OCI-LY7 (cell line): ENCODE results near the gene USP22. TPM values are rescaled to one million over a fixed set of nuclear protein-coding genes. Genes with fewer than 3 reads are reported as not detected.
A peak's percentile ranks its signal among the peaks of the same experiment; 100 is the strongest.

ENCODE experiments used
- BruUV-seq: library from RNA; stranded (reverse); fragments of 400-500 nt; replicated peaks from 2 replicates; lab custom pipeline; 2021; lab: Mats Ljungman, UMichigan
- CTCF ChIA-PET: fragments of 300-600 bp; sonication (Branson Sonifier 250); formaldehyde crosslinking; loops from one replicate; lab custom pipeline; 2022; ENCODE audit warnings: antibody characterized with exemption; ENCODE audit not compliant: unreplicated experiment; lab: Charles Lee
- POLR2A ChIA-PET: fragments of 300-600 bp; sonication (Branson Sonifier 250); formaldehyde crosslinking; loops from one replicate; lab custom pipeline; 2022; ENCODE audit warnings: antibody characterized with exemption; lab: Charles Lee
- DNase-seq: peaks from one replicate; pipeline ENCODE4 v3.0.0-alpha.2; 2015; ENCODE audit warnings: low spot score
- H2AFZ ChIP-seq: fragments of 200-600 bp; sonication (generic), shearing (Covaris generic); 2 replicates; pipeline ENCODE4 v1.6.1; 2014; ENCODE audit warnings: mild to moderate bottlenecking, antibody characterized with exemption, low read length, moderate library complexity
- H3K27ac ChIP-seq: fragments of 200-600 bp; sonication (generic); 2 replicates; pipeline ENCODE4 v1.5.1; 2014; ENCODE audit warnings: mixed run types, low read depth, mild to moderate bottlenecking, moderate library complexity, low read length, inconsistent platforms; ENCODE audit not compliant: poor library complexity, severe bottlenecking
- H3K36me3 ChIP-seq: fragments of 200-600 bp; sonication (generic); 2 replicates; pipeline ENCODE4 v1.6.1; 2014; ENCODE audit warnings: mild to moderate bottlenecking, antibody characterized with exemption, low read length, moderate library complexity, mixed read lengths; ENCODE audit not compliant: insufficient read depth
- H3K4me1 ChIP-seq: fragments of 200-600 bp; sonication (generic); 2 replicates; pipeline ENCODE4 v1.5.1; 2014; ENCODE audit warnings: mild to moderate bottlenecking, low read length; ENCODE audit not compliant: insufficient read depth, poor library complexity, severe bottlenecking
- H3K4me2 ChIP-seq: fragments of 200-600 bp; sonication (generic); 2 replicates; pipeline ENCODE4 v1.6.1; 2014; ENCODE audit warnings: mild to moderate bottlenecking, low read length
- H3K4me3 ChIP-seq: fragments of 200-600 bp; sonication (generic); 2 replicates; pipeline ENCODE4 v1.5.1; 2014; ENCODE audit warnings: mild to moderate bottlenecking, low read depth, low read length; ENCODE audit not compliant: poor library complexity, severe bottlenecking
- H3K79me2 ChIP-seq: fragments of 200-600 bp; sonication (generic); 2 replicates; pipeline ENCODE4 v1.6.1; 2016; ENCODE audit warnings: low read depth, mild to moderate bottlenecking, low read length, moderate library complexity, mixed read lengths; ENCODE audit not compliant: insufficient read depth
- H3K9me2 ChIP-seq: fragments of 200-600 bp; sonication (generic); 2 replicates; pipeline ENCODE4 v1.6.1; 2016; ENCODE audit warnings: mild to moderate bottlenecking, low read length, mixed read lengths; ENCODE audit not compliant: insufficient read depth
- H3K9me3 ChIP-seq: fragments of 200-600 bp; sonication (generic); 2 replicates; pipeline ENCODE4 v1.6.1; 2014; ENCODE audit warnings: mild to moderate bottlenecking, mixed run types, low read length, mixed read lengths
- H4K20me1 ChIP-seq: fragments of 200-600 bp; sonication (generic); 2 replicates; pipeline ENCODE4 v1.6.1; 2014; ENCODE audit warnings: mild to moderate bottlenecking, antibody characterized with exemption, low read length, moderate library complexity, mixed read lengths; ENCODE audit not compliant: insufficient read depth
- CTCF ChIP-seq: fragments of 200-600 bp; sonication (generic); conservative IDR thresholded peaks from 2 replicates; pipeline ENCODE4 v1.5.1; 2014; ENCODE audit warnings: mild to moderate bottlenecking, antibody characterized with exemption, low read length, moderate library complexity, mixed read lengths
- EZH2phosphoT487 ChIP-seq: fragments of 200-600 bp; sonication (generic); IDR thresholded peaks from 2 replicates; pipeline ENCODE4 v1.6.1; 2018; ENCODE audit warnings: low read depth, borderline replicate concordance, mild to moderate bottlenecking, mixed run types, antibody characterized with exemption, low read length, moderate library complexity, mixed read lengths
- intact Hi-C: fragments of 100-400 bp; cut with micrococcal nuclease; formaldehyde crosslinking; loops from one replicate; pipeline ENCODE4 v1.10.0; 2022; ENCODE audit not compliant: unreplicated experiment
- total RNA-seq, 2 experiments: library from RNA; depleted of rRNA in 1 of 2; stranded (reverse); fragments of >200 nt in 1 of 2; shearing (Covaris generic) in 1 of 2; gene quantifications; 2 replicates each; pipeline ENCODE4 v1.2.3, GENCODE V29; 2014 to 2022

The USP22 gene
- total RNA-seq, 2 experiments from 2014 or later: 180 to 302 TPM

GRCh38 chr17:21020622-21021021, 22.2 kb downstream of the USP22 start:
- H3K27ac ChIP-seq: peak overlapping the region; percentile 1
- no peak overlapping the region for H3K4me2 ChIP-seq
- intact Hi-C loops: loop anchor here (1.0 kb wide), 1 partner anchor 79 kb away; no protein-coding TSS in a partner anchor
- H2AFZ ChIP-seq: no peak overlapping the region
- no peak for TF ChIP-seq CTCF
- no peak for TF ChIP-seq EZH2phosphoT487
- H4K20me1 ChIP-seq: peaks cover 42% of the 10 kb centered on the region
- no peak overlapping the region for H3K4me3 ChIP-seq
- no peaks in the 10 kb centered on the region for H3K9me3 ChIP-seq
- CTCF ChIA-PET: no interaction called here
- no TSS peak for BruUV-seq
- peaks cover 89% of the 10 kb centered on the region for H3K79me2 ChIP-seq
- POLR2A ChIA-PET: no interaction called here
- no peak for DNase-seq
- H3K9me2 ChIP-seq: no peaks in the 10 kb centered on the region
- peaks cover 5% of the 10 kb centered on the region for H3K4me1 ChIP-seq
- peaks cover 99% of the 10 kb centered on the region for H3K36me3 ChIP-seq

- Histone ChIP-seq H3K4me1 (peaks cover 5% of the 10 kb centered on the region), H3K4me3 (no peak overlapping the region), H3K36me3 (peaks cover 99% of the 10 kb centered on the region), H3K9me3 (no peaks in the 10 kb centered on the region), H3K79me2 (peaks cover 83% of the 10 kb centered on the region), H3K4me2 (no peak overlapping the region), H4K20me1 (peaks cover 37% of the 10 kb centered on the region), H2AFZ (no peak overlapping the region), H3K27ac (peak overlapping the region; percentile 1), H3K9me2 (no peaks in the 10 kb centered on the region)
- intact Hi-C loops: loop anchor here (1.0 kb wide), 1 partner anchor 79 kb away; no protein-coding TSS in a partner anchor
- ChIA-PET POLR2A (no interaction called here), CTCF (no interaction called here)
- peak; percentile 71 for DNase-seq
- TF ChIP-seq CTCF (peak; percentile 80), EZH2phosphoT487 (no peak)
- no TSS peak for BruUV-seq
Measured at GRCh38 chr17:21019976-21020586, 22.7 kb downstream of the USP22 start.

GRCh38 chr17:21018894-21019293, 23.9 kb downstream of the USP22 start:
- ChIA-PET POLR2A (no interaction called here), CTCF (no interaction called here)
- peaks cover 71% of the 10 kb centered on the region for H3K79me2 ChIP-seq

More at GRCh38 chr17:21018894-21019293, 23.9 kb downstream of the USP22 start:
- Histone ChIP-seq H3K27ac (no peak overlapping the region), H3K9me3 (no peaks in the 10 kb centered on the region), H3K4me2 (no peak overlapping the region), H3K9me2 (no peaks in the 10 kb centered on the region), H3K36me3 (peaks cover 99% of the 10 kb centered on the region), H2AFZ (no peak overlapping the region), H3K4me1 (peaks cover 5% of the 10 kb centered on the region), H4K20me1 (peaks cover 25% of the 10 kb centered on the region), H3K4me3 (no peak overlapping the region)
- no TSS peak for BruUV-seq
- intact Hi-C loops: no loop called here
- DNase-seq: no peak
- TF ChIP-seq CTCF (no peak), EZH2phosphoT487 (no peak)
